DMS 273 (cell line): Measurements from ENCODE around the gene CNIH1.
"Not testable (repeated sequence)": the region's sequence is repeated elsewhere in the genome, so short reads cannot be mapped to it uniquely, and the experiment has no call there.

Experiments used
- DNase-seq: peaks from one replicate; lab custom pipeline; 2025; ENCODE audit not compliant: unreplicated experiment; lab: John Stamatoyannopoulos, UW

Gene CNIH1

GRCh38 chr14:54470701-54471100 lies 29.5 kb upstream of the CNIH1 start:
- no peak for DNase-seq

- DNase-seq, result no peak
Observed at GRCh38 chr14:54467280-54467679, 26.1 kb upstream of the CNIH1 start.

GRCh38 chr14:54465654-54466053 lies 24.5 kb upstream of the CNIH1 start:
- DNase-seq, result peak; percentile 86

GRCh38 chr14:54462048-54462447 lies 20.9 kb upstream of the CNIH1 start:
- DNase-seq, result no peak

GRCh38 chr14:54459106-54459505 lies 17.9 kb upstream of the CNIH1 start:
- DNase-seq, result no peak

- DNase-seq, result not testable (repeated sequence)
Observed at GRCh38 chr14:54458536-54458935, 17.4 kb upstream of the CNIH1 start.

GRCh38 chr14:54457609-54457996 lies 16.4 kb upstream of the CNIH1 start:
- DNase-seq, result no peak

GRCh38 chr14:54456820-54457608 lies 15.8 kb upstream of the CNIH1 start:
- not testable (repeated sequence) for DNase-seq

GRCh38 chr14:54455363-54455762 lies 14.2 kb upstream of the CNIH1 start:
- no peak for DNase-seq

- not testable (repeated sequence) for DNase-seq
Observed at GRCh38 chr14:54453990-54454389, 12.8 kb upstream of the CNIH1 start.

- no peak for DNase-seq
Observed at GRCh38 chr14:54453252-54453651, 12.1 kb upstream of the CNIH1 start.

- no peak for DNase-seq
Observed at GRCh38 chr14:54451961-54452360, 10.8 kb upstream of the CNIH1 start.

GRCh38 chr14:54451121-54451601 lies 10.0 kb upstream of the CNIH1 start:
- DNase-seq, result no peak

- DNase-seq, result no peak
Observed at GRCh38 chr14:54450535-54450934, 9.4 kb upstream of the CNIH1 start.

GRCh38 chr14:54447231-54447692 lies 6.1 kb upstream of the CNIH1 start:
- no peak for DNase-seq

GRCh38 chr14:54446161-54446693 lies 5.1 kb upstream of the CNIH1 start:
- DNase-seq, result peak; percentile 78

- no peak for DNase-seq
Observed at GRCh38 chr14:54444681-54445080, 3.5 kb upstream of the CNIH1 start.

GRCh38 chr14:54443981-54444380 lies 2.8 kb upstream of the CNIH1 start:
- DNase-seq, result no peak

- DNase-seq, result not testable (repeated sequence)
Observed at GRCh38 chr14:54442961-54443360, 1.8 kb upstream of the CNIH1 start.

- DNase-seq, result peak; percentile 45
Observed at GRCh38 chr14:54440476-54440872, 700 bp downstream of the CNIH1 start.

- DNase-seq, result no peak
Observed at GRCh38 chr14:54440037-54440436, 1.1 kb downstream of the CNIH1 start.

GRCh38 chr14:54438703-54439102 lies 2.5 kb downstream of the CNIH1 start:
- DNase-seq, result no peak
